HepG2 (cell line): ENCODE measurements around the gene HLA-F. TPM values are rescaled to one million over a fixed set of nuclear protein-coding genes. Genes with fewer than 3 reads are reported as not detected.

ENCODE experiments used
- ATM ChIP-seq: fragments of 450-650 bp; IDR thresholded peaks from 2 replicates; pipeline ENCODE4 v1.7.1; 2017; ENCODE audit warnings: mild to moderate bottlenecking, borderline replicate concordance
- CC2D1A ChIP-seq: sonication (generic); formaldehyde crosslinking; IDR thresholded peaks from 2 replicates; pipeline ENCODE4 v1.8.1; 2023; ENCODE audit warnings: mild to moderate bottlenecking, missing genetic modification reagents
- DR1 ChIP-seq: sonication (generic); formaldehyde crosslinking; IDR thresholded peaks from 2 replicates; pipeline ENCODE4 v1.8.0; 2021; ENCODE audit warnings: mild to moderate bottlenecking, missing genetic modification reagents, inconsistent platforms
- EEA1 ChIP-seq: sonication (generic); formaldehyde crosslinking; IDR thresholded peaks from 2 replicates; pipeline ENCODE4 v1.5.1; 2020; ENCODE audit warnings: mild to moderate bottlenecking, missing genetic modification reagents, borderline replicate concordance
- FOXK2 ChIP-seq: fragments of 450-650 bp; IDR thresholded peaks from 2 replicates; pipeline ENCODE4 v1.6.1; 2016
- FOXP1 ChIP-seq, 2 experiments: fragments of 450-650 bp in 1 of 2; IDR thresholded peaks; 2 replicates each; pipeline ENCODE4 v1.6.1; 2017 to 2018; ENCODE audit warnings: antibody characterized with exemption in 1 of 2
- IKZF4 ChIP-seq: sonication (generic); formaldehyde crosslinking; IDR thresholded peaks from 2 replicates; pipeline ENCODE4 v1.5.1; 2020; ENCODE audit warnings: borderline replicate concordance, mild to moderate bottlenecking, low read depth, missing genetic modification reagents; ENCODE audit errors: not compliant biosample characterization
- KAT2B ChIP-seq: fragments of 150-350 bp; IDR thresholded peaks from 2 replicates; pipeline ENCODE4 v1.6.1; 2014; ENCODE audit warnings: low read depth, low read length, borderline replicate concordance
- KLF11 ChIP-seq: IDR thresholded peaks from 2 replicates; pipeline ENCODE4 v1.6.1; 2016; ENCODE audit warnings: missing compliant biosample characterization
- NFIB ChIP-seq: sonication (generic); formaldehyde crosslinking; IDR thresholded peaks from 2 replicates; pipeline ENCODE4 v1.9.0; 2021; ENCODE audit warnings: missing genetic modification reagents, mild to moderate bottlenecking, borderline replicate concordance
- PCBP2 ChIP-seq: fragments of 200-400 bp; formaldehyde crosslinking; optimal IDR thresholded peaks from 2 replicates; pipeline ENCODE3; 2018; ENCODE audit warnings: low read length, low read depth; ENCODE audit not compliant: poor library complexity, severe bottlenecking
- SMAD9 ChIP-seq: sonication (generic); formaldehyde crosslinking; IDR thresholded peaks from 2 replicates; pipeline ENCODE4 v1.5.1; 2020; ENCODE audit warnings: mild to moderate bottlenecking, missing genetic modification reagents
- SMC3 ChIP-seq: IDR thresholded peaks from 2 replicates; pipeline ENCODE4 v1.6.1; 2011; ENCODE audit warnings: low read length, improper control_type of control experiment
- SNAPC2 ChIP-seq: sonication (generic); formaldehyde crosslinking; IDR thresholded peaks from 2 replicates; pipeline ENCODE4 v1.8.1; 2022; ENCODE audit warnings: mild to moderate bottlenecking, missing genetic modification reagents
- SOX5 ChIP-seq: IDR thresholded peaks from 2 replicates; pipeline ENCODE4 v1.6.1; 2016; ENCODE audit warnings: borderline replicate concordance
- ZFP41 ChIP-seq: sonication (generic); formaldehyde crosslinking; IDR thresholded peaks from 2 replicates; pipeline ENCODE4 v1.4.0; 2020; ENCODE audit warnings: mild to moderate bottlenecking, missing genetic modification reagents, borderline replicate concordance
- ZNF20 ChIP-seq: sonication (generic); formaldehyde crosslinking; IDR thresholded peaks from 2 replicates; pipeline ENCODE4 v1.4.0; 2020; ENCODE audit warnings: mild to moderate bottlenecking, moderate library complexity, missing genetic modification reagents
- ZNF33A ChIP-seq: sonication (generic); formaldehyde crosslinking; IDR thresholded peaks from 2 replicates; pipeline ENCODE4 v1.5.1; 2020; ENCODE audit warnings: missing genetic modification reagents, mild to moderate bottlenecking, moderate library complexity, borderline replicate concordance
- ZNF510 ChIP-seq: sonication (generic); formaldehyde crosslinking; IDR thresholded peaks from 2 replicates; pipeline ENCODE4 v1.4.0; 2020; ENCODE audit warnings: low read depth, mild to moderate bottlenecking, missing genetic modification reagents
- ZNF567 ChIP-seq: sonication (generic); formaldehyde crosslinking; IDR thresholded peaks from 2 replicates; pipeline ENCODE4 v1.8.1; 2023; ENCODE audit warnings: mild to moderate bottlenecking, missing genetic modification reagents, borderline replicate concordance
- ZNF704 ChIP-seq: sonication (generic); formaldehyde crosslinking; IDR thresholded peaks from 2 replicates; pipeline ENCODE4 v1.8.1; 2023; ENCODE audit warnings: mild to moderate bottlenecking, inconsistent platforms, moderate library complexity, missing genetic modification reagents, borderline replicate concordance
- ZNF749 ChIP-seq: sonication (generic); formaldehyde crosslinking; IDR thresholded peaks from 2 replicates; pipeline ENCODE4 v1.8.0; 2022; ENCODE audit warnings: mild to moderate bottlenecking, missing genetic modification reagents, moderate library complexity, borderline replicate concordance
- ZNF781 ChIP-seq: sonication (generic); formaldehyde crosslinking; IDR thresholded peaks from 2 replicates; pipeline ENCODE4 v1.5.1; 2020; ENCODE audit warnings: borderline replicate concordance, mild to moderate bottlenecking, missing genetic modification reagents; ENCODE audit errors: not compliant biosample characterization
- ZSCAN25 ChIP-seq: sonication (generic); formaldehyde crosslinking; IDR thresholded peaks from 2 replicates; pipeline ENCODE4 v1.8.0; 2022; ENCODE audit warnings: mild to moderate bottlenecking, missing genetic modification reagents
- polyA plus RNA-seq, 8 experiments: library from polyadenylated mRNA; depleted of rRNA in 3 of 8; stranded (reverse) in 7 of 8; unstranded in 1 of 8; fragments of >200 nt; fragmentation: Illumina TruSeq in 4 of 8; extraction: Trizol in 4 of 8; gene quantifications; 2 replicates each; pipeline versions ENCODE4 v1.2.1 to v1.2.3, GENCODE V29; 2011 to 2016; ENCODE audit warnings: low read depth in 4 of 8, missing spikeins in 1 of 8, mixed read lengths in 1 of 8; ENCODE audit not compliant: insufficient read depth in 1 of 8
- total RNA-seq, 5 experiments: library from RNA; depleted of rRNA; stranded (reverse); fragments of >200 nt; fragmentation: Illumina TruSeq; extraction: Trizol; gene quantifications; 2 replicates each; pipeline ENCODE4 v1.2.3, GENCODE V29; 2016; ENCODE audit warnings: low read depth in 1 of 5
- TF ChIP-seq, protein P1 (sequence below): sonication (generic); formaldehyde crosslinking; IDR thresholded peaks from 2 replicates; pipeline ENCODE4 v1.4.0; 2020; ENCODE audit warnings: missing genetic modification reagents
- TF ChIP-seq, protein P2 (sequence below): IDR thresholded peaks from 2 replicates; pipeline ENCODE4 v1.6.1; 2018; ENCODE audit warnings: missing genetic modification reagents

Gene HLA-F
- total and polyA plus RNA-seq, 2 of the 13 experiments (the other 11 are each of a cell fraction or from before 2014, with no cell fraction given), result 6.0 to 6.1 TPM

- 0 out of 2 replicates have a peak, but pooled peaks have one; percentile 47 for TF ChIP-seq ZSCAN25 (CRISPR knock-in tag)
- no peak for TF ChIP-seq KAT2B
- TF ChIP-seq NFIB (CRISPR knock-in tag), result no peak
- no peak for TF ChIP-seq ZNF510 (CRISPR knock-in tag)
- no peak for TF ChIP-seq SMAD9 (CRISPR knock-in tag)
- TF ChIP-seq SMC3, result peak; percentile 93
- no peak for TF ChIP-seq CC2D1A (CRISPR knock-in tag)
- no peak for TF ChIP-seq EEA1 (CRISPR knock-in tag)
- TF ChIP-seq FOXK2, result no peak
- TF ChIP-seq, protein P1, sequence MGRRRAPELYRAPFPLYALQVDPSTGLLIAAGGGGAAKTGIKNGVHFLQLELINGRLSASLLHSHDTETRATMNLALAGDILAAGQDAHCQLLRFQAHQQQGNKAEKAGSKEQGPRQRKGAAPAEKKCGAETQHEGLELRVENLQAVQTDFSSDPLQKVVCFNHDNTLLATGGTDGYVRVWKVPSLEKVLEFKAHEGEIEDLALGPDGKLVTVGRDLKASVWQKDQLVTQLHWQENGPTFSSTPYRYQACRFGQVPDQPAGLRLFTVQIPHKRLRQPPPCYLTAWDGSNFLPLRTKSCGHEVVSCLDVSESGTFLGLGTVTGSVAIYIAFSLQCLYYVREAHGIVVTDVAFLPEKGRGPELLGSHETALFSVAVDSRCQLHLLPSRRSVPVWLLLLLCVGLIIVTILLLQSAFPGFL, result no peak
- no peak for TF ChIP-seq ATM
- no peak for TF ChIP-seq ZFP41
- TF ChIP-seq ZNF704 (CRISPR knock-in tag), result no peak
- no peak for TF ChIP-seq PCBP2
- TF ChIP-seq ZNF33A (CRISPR knock-in tag), result no peak
- TF ChIP-seq DR1 (CRISPR knock-in tag), result no peak
- TF ChIP-seq SNAPC2 (CRISPR knock-in tag), result no peak
- no peak for TF ChIP-seq ZNF567 (CRISPR knock-in tag)
- TF ChIP-seq ZNF749 (CRISPR knock-in tag), result no peak
- TF ChIP-seq KLF11, result no peak
- TF ChIP-seq FOXP1 (IDR thresholded peaks at IDR 0.05), result no peak
- no peak for TF ChIP-seq FOXP1 (CRISPR knock-in tag; IDR thresholded peaks at IDR 0.05)
- TF ChIP-seq ZNF20 (CRISPR knock-in tag), result no peak
- TF ChIP-seq, protein P2, sequence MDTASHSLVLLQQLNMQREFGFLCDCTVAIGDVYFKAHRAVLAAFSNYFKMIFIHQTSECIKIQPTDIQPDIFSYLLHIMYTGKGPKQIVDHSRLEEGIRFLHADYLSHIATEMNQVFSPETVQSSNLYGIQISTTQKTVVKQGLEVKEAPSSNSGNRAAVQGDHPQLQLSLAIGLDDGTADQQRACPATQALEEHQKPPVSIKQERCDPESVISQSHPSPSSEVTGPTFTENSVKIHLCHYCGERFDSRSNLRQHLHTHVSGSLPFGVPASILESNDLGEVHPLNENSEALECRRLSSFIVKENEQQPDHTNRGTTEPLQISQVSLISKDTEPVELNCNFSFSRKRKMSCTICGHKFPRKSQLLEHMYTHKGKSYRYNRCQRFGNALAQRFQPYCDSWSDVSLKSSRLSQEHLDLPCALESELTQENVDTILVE (CRISPR knock-in tag), result peak; percentile 47; the same call in 1 of the 2 replicates
- TF ChIP-seq ZNF781 (CRISPR knock-in tag), result no peak
- no peak for TF ChIP-seq IKZF4 (CRISPR knock-in tag)
- no peak for TF ChIP-seq SOX5
Observed at GRCh38 chr6:29737707-29738630, 14.7 kb downstream of the HLA-F start (continued).
